Activated naive CD4-positive, alpha-beta T cell treated with Interleukin-2 at 50 U/mL for 16 hours (primary cell): ENCODE results near the gene LMO7.

Experiments used
- DNase-seq: peaks from one replicate; pipeline ENCODE4 v3.0.0-alpha.2; 2020

LMO7 gene

GRCh38 chr13:75635828-75636435 lies at the start of gene LMO7:
TSS of gene LMO7 (plus strand) at chr13:75636330. CDS start at chr13:75636658, 328 bp downstream.
- DNase-seq: peak; percentile 50

- no peak for DNase-seq
Observed at GRCh38 chr13:75587679-75588078, 48.5 kb upstream of the LMO7 start.

- DNase-seq: no peak
Observed at GRCh38 chr13:75596657-75597182, 39.4 kb upstream of the LMO7 start.

GRCh38 chr13:75600371-75600770 lies 35.8 kb upstream of the LMO7 start:
- DNase-seq: no peak

GRCh38 chr13:75603038-75603437 lies 33.1 kb upstream of the LMO7 start:
- DNase-seq: no peak

GRCh38 chr13:75607447-75607846 lies 28.7 kb upstream of the LMO7 start:
- no peak for DNase-seq

GRCh38 chr13:75610466-75610865 lies 25.7 kb upstream of the LMO7 start:
- DNase-seq: no peak

- DNase-seq: no peak
Observed at GRCh38 chr13:75612354-75612753, 23.8 kb upstream of the LMO7 start.

- no peak for DNase-seq
Observed at GRCh38 chr13:75617230-75617629, 18.9 kb upstream of the LMO7 start.

- no peak for DNase-seq
Observed at GRCh38 chr13:75618308-75618707, 17.8 kb upstream of the LMO7 start.

- DNase-seq: no peak
Observed at GRCh38 chr13:75620020-75620419, 16.1 kb upstream of the LMO7 start.

GRCh38 chr13:75621147-75621546 lies 15.0 kb upstream of the LMO7 start:
- DNase-seq: no peak

GRCh38 chr13:75628801-75629200 lies 7.3 kb upstream of the LMO7 start:
- DNase-seq: no peak

- DNase-seq: no peak
Observed at GRCh38 chr13:75633285-75633684, 2.8 kb upstream of the LMO7 start.

GRCh38 chr13:75635101-75635827 lies 866 bp upstream of the LMO7 start:
- DNase-seq: no peak

GRCh38 chr13:75636436-75637180 lies 478 bp downstream of the LMO7 start:
- DNase-seq: peak; percentile 40

GRCh38 chr13:75637181-75637750 lies 1.1 kb downstream of the LMO7 start:
- no peak for DNase-seq

- no peak for DNase-seq
Observed at GRCh38 chr13:75639454-75639853, 3.3 kb downstream of the LMO7 start.

GRCh38 chr13:75641026-75641425 lies 4.9 kb downstream of the LMO7 start:
- no peak for DNase-seq

GRCh38 chr13:75643182-75643581 lies 7.1 kb downstream of the LMO7 start:
- no peak for DNase-seq

- no peak for DNase-seq
Observed at GRCh38 chr13:75643693-75644092, 7.6 kb downstream of the LMO7 start.

GRCh38 chr13:75645141-75645540 lies 9.0 kb downstream of the LMO7 start:
- no peak for DNase-seq

- no peak for DNase-seq
Observed at GRCh38 chr13:75647126-75647784, 11.1 kb downstream of the LMO7 start.
